HG03280 (cell line): ENCODE results near the gene PYHIN1.
"Not testable (repeated sequence)": the region's sequence is repeated elsewhere in the genome, so short reads cannot be mapped to it uniquely, and the experiment has no call there.

ENCODE experiments used
- ATAC-seq: cut with Tn5 transposase; IDR thresholded peaks from one replicate; pipeline ENCODE4 v1.9.1; 2021; ENCODE audit warnings: mild to moderate bottlenecking, moderate library complexity; ENCODE audit not compliant: unreplicated experiment

PYHIN1 gene

GRCh38 chr1:158978730-158979129 is 47.4 kb downstream of the PYHIN1 start:
- no peak for ATAC-seq

- ATAC-seq, result no peak
These were observed 47.9 kb downstream of the PYHIN1 start for GRCh38 chr1:158979229-158979628.

GRCh38 chr1:158983235-158983634 is 51.9 kb downstream of the PYHIN1 start:
- no peak for ATAC-seq

GRCh38 chr1:158984386-158984785 is 53.0 kb downstream of the PYHIN1 start:
- no peak for ATAC-seq

- no peak for ATAC-seq
These were observed 58.1 kb downstream of the PYHIN1 start for GRCh38 chr1:158989424-158989823.

- no peak for ATAC-seq
These were observed 61.5 kb downstream of the PYHIN1 start for GRCh38 chr1:158992787-158993312.

GRCh38 chr1:158996998-158997397 is 65.6 kb downstream of the PYHIN1 start:
- no peak for ATAC-seq

- no peak for ATAC-seq
These were observed 66.9 kb downstream of the PYHIN1 start for GRCh38 chr1:158998037-158998780.

- no peak for ATAC-seq
These were observed 67.4 kb downstream of the PYHIN1 start for GRCh38 chr1:158998781-158999161.

- no peak for ATAC-seq
These were observed 68.1 kb downstream of the PYHIN1 start for GRCh38 chr1:158999316-159000069.

GRCh38 chr1:159000070-159000409 is 68.7 kb downstream of the PYHIN1 start:
- no peak for ATAC-seq

GRCh38 chr1:159000625-159001024 is 69.3 kb downstream of the PYHIN1 start:
- ATAC-seq, result no peak

- no peak for ATAC-seq
These were observed 73.8 kb downstream of the PYHIN1 start for GRCh38 chr1:159005161-159005560.

- ATAC-seq, result no peak
These were observed 74.3 kb downstream of the PYHIN1 start for GRCh38 chr1:159005676-159006075.

- not testable (repeated sequence) for ATAC-seq
These were observed 75.0 kb downstream of the PYHIN1 start for GRCh38 chr1:159006210-159006807.

GRCh38 chr1:159007726-159008125 is 76.4 kb downstream of the PYHIN1 start:
- no peak for ATAC-seq

- peak; percentile 56 for ATAC-seq
These were observed 77.4 kb downstream of the PYHIN1 start for GRCh38 chr1:159008744-159009188.

- no peak for ATAC-seq
These were observed 77.9 kb downstream of the PYHIN1 start for GRCh38 chr1:159009287-159009686.

GRCh38 chr1:159009704-159010361 is 78.5 kb downstream of the PYHIN1 start, which contains the start of gene IFI16:
Gene IFI16 (plus strand): TSS chr1:159009907. CDS start chr1:159014681, 4,774 bp downstream.
- ATAC-seq, result peak; percentile 69

GRCh38 chr1:159010391-159010790 is 79.0 kb downstream of the PYHIN1 start:
- ATAC-seq, result no peak

GRCh38 chr1:159011001-159011400 is 79.6 kb downstream of the PYHIN1 start:
- ATAC-seq, result not testable (repeated sequence)
